Renal cortex interstitium (tissue), 15 donors: Measurements from ENCODE around the gene PPP6R1. TPM values are rescaled to one million over a fixed set of nuclear protein-coding genes. Genes with fewer than 3 reads are reported as not detected.

Experiments used
- DNase-seq, 11 donors: peaks; one replicate each; pipeline ENCODE4 v3.0.0-alpha.2; 2013; ENCODE audit warnings: low read depth in 9 of 11, low spot score in 4 of 11; ENCODE audit errors: extremely low read depth in 1 of 11
- long read RNA-seq, 16 experiments: transcript quantifications; one replicate each; lab custom pipeline, GENCODE V29; 2026
- polyA plus RNA-seq, 3 donors: library from polyadenylated mRNA; unstranded; fragments of 120-200 nt; gene quantifications; one replicate each; pipeline ENCODE4 v1.2.1, GENCODE V29; 2013; ENCODE audit not compliant: insufficient read length in 3 of 3

PPP6R1 gene, protein sequence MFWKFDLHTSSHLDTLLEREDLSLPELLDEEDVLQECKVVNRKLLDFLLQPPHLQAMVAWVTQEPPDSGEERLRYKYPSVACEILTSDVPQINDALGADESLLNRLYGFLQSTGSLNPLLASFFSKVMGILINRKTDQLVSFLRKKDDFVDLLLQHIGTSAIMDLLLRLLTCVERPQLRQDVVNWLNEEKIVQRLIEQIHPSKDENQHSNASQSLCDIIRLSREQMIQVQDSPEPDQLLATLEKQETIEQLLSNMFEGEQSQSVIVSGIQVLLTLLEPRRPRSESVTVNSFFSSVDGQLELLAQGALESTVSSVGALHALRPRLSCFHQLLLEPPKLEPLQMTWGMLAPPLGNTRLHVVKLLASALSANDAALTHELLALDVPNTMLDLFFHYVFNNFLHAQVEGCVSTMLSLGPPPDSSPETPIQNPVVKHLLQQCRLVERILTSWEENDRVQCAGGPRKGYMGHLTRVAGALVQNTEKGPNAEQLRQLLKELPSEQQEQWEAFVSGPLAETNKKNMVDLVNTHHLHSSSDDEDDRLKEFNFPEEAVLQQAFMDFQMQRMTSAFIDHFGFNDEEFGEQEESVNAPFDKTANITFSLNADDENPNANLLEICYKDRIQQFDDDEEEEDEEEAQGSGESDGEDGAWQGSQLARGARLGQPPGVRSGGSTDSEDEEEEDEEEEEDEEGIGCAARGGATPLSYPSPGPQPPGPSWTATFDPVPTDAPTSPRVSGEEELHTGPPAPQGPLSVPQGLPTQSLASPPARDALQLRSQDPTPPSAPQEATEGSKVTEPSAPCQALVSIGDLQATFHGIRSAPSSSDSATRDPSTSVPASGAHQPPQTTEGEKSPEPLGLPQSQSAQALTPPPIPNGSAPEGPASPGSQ
- 10 to 100 TPM; 39.3 to 52.1 (median 48.9) TPM for polyA plus RNA-seq
- long read RNA-seq, donor 1, partial matches to known transcripts = 0 of 2 reads
- long read RNA-seq, donor 1, other reads (novel, unspliced or antisense) = 0 of 2 reads
- long read RNA-seq, donor 2, partial matches to known transcripts = 0 of 2 reads
- long read RNA-seq, donor 2, other reads (novel, unspliced or antisense) = 0 of 2 reads
- long read RNA-seq, donor 3, partial matches to known transcripts = 5 of 10 reads
- long read RNA-seq, donor 3, other reads (novel, unspliced or antisense) = 0 of 10 reads
- long read RNA-seq, donor 4, partial matches to known transcripts = 0 of 1 reads
- long read RNA-seq, donor 4, other reads (novel, unspliced or antisense) = 0 of 1 reads
- long read RNA-seq, donor 5, transcript PPP6R1-201 (24 exons, 3,961 nt) = major isoform, 5 of 11 reads
- long read RNA-seq, donor 5, partial matches to known transcripts = 5 of 11 reads
- long read RNA-seq, donor 5, other reads (novel, unspliced or antisense) = 0 of 11 reads
- long read RNA-seq, donor 6, partial matches to known transcripts = 0 of 5 reads
- long read RNA-seq, donor 6, other reads (novel, unspliced or antisense) = 0 of 5 reads
- long read RNA-seq, donor 7, partial matches to known transcripts = 0 of 3 reads
- long read RNA-seq, donor 7, other reads (novel, unspliced or antisense) = 0 of 3 reads
- long read RNA-seq, donor 8, transcript PPP6R1-204 (7 exons, 2,389 nt) = major isoform, 6 of 11 reads
- long read RNA-seq, donor 8, transcript PPP6R1-201 (24 exons, 3,961 nt) = minor isoform, 5 of 11 reads
- long read RNA-seq, donor 8, partial matches to known transcripts = 0 of 11 reads
- long read RNA-seq, donor 8, other reads (novel, unspliced or antisense) = 0 of 11 reads
- long read RNA-seq, donor 9, partial matches to known transcripts = 0 of 4 reads
- long read RNA-seq, donor 9, other reads (novel, unspliced or antisense) = 0 of 4 reads
- long read RNA-seq, donor 10, partial matches to known transcripts = 5 of 9 reads
- long read RNA-seq, donor 10, other reads (novel, unspliced or antisense) = 0 of 9 reads
- long read RNA-seq, donor 11 = 0 reads
- long read RNA-seq, donor 12, partial matches to known transcripts = 0 of 2 reads
- long read RNA-seq, donor 12, other reads (novel, unspliced or antisense) = 0 of 2 reads
- long read RNA-seq, donor 13, transcript PPP6R1-204 (7 exons, 2,389 nt) = major isoform, 7 of 9 reads
- long read RNA-seq, donor 13, partial matches to known transcripts = 0 of 9 reads
- long read RNA-seq, donor 13, other reads (novel, unspliced or antisense) = 0 of 9 reads
- long read RNA-seq, donor 14, partial matches to known transcripts = 0 of 3 reads
- long read RNA-seq, donor 14, other reads (novel, unspliced or antisense) = 0 of 3 reads
- long read RNA-seq, donor 15 = 0 reads
- long read RNA-seq, donor 16, transcript PPP6R1-204 (7 exons, 2,389 nt) = major isoform, 11 of 22 reads
- long read RNA-seq, donor 16, partial matches to known transcripts = 6 of 22 reads
- long read RNA-seq, donor 16, other reads (novel, unspliced or antisense) = 0 of 22 reads

DNA sequence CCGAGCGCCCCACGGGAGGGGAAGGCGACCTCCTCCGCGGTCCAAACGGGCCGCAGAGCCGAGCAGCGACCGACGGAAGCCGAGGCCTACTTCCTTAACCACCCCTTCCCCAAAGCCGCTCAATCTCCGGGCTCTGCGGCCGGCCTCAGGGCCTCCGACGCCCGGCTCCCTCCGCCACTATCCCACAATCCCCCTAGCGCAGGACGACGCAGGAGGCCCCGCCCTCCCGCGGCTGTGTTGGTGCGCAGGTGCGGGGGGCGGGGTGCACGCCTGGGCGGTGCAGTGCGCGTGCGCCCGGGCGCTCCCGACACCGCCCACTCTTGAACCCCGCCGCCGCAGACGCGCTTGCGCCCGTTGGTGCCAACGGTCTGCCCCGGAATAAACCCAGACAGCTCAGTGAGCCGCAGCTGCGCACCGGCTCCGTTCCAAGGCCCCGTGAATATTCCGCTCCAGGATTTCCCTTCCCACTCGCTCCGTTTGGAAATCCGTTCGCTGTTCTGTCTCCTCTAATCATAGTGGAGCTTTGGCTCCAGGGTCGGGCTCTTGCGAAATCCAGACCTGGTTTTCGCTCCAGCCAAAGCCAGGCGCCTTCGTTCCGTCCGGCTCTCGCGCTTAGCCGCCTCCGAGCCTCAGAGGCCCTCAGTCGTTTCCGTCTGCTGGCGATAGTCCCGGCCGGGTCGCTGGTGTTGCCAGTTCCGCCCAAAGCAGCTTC is at the start of gene PPP6R1:
TSS of gene PPP6R1 (minus strand) at position 190 of the 712 bp plus-strand sequence. CDS start 11,914 bp downstream, outside the sequence.
- DNase-seq = peak; percentile 98 to 100 (median 99)

DNA sequence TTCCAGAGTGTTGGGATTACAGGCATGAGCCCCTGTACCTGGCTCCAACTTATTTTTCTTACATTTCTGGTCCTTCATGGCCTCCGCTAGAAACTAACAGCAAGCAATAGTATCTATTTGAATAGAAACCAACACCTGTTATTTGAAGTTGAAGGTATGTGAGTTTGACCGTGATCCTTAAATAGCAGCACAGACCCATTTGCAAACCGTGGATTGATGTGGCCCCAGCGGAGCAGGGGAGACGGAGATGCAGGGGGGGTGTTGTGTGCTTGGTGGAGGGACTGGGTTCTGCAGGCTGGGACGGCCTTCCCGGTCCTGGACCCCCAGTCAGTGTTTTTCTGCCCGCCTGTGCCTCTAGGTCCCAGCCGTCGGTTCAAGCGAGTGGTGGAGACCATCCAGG is 49.5 kb upstream of the PPP6R1 start:
- no peak for DNase-seq

DNA sequence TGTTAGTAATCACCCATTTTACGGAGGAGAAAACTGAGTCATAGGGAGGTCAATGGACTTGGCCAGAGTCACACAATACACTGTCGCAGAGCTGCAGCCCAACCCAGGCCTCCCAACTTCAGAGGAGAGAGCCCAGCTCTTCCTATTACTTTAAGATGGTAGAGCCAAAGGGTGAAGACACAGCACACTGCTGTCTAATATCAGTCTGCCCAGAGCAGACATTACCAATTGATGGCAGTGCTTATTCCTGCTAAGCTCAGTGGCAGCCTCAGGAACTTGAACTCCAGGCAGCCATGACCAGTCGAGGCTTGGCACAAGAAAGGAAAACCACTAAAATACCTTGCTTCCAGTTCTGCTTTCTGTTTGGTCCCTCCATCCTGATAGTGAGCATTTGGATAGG is 47.9 kb upstream of the PPP6R1 start:
- no peak for DNase-seq

DNA sequence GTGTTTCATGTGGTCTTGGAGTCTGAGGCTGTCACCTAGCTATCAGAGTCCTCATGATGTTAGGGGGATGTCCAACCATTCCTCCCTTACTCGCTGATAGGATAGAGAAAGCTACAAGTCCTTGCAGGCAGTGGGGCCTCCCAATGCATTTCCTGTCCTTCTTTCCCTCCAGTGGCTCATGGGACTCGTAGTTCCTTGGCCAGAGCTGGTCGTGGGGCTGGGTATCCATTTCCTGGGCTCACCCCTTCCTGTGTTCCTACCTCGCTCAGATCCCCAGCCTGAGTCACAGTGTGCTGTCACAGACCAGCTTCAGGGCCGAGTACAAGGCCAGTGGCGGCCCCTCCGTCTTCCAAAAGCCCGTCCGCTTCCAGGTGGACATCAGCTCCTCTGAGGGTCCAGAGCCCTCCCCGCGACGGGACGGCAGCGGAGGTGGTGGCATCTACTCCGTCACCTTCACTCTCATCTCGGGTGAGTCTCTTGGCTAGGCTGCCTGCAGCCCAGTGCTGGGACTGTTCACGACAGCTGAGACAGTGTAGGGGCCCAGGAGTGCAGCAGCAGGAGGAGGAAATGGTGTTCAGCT is 47.3 kb upstream of the PPP6R1 start:
- no peak for DNase-seq

DNA sequence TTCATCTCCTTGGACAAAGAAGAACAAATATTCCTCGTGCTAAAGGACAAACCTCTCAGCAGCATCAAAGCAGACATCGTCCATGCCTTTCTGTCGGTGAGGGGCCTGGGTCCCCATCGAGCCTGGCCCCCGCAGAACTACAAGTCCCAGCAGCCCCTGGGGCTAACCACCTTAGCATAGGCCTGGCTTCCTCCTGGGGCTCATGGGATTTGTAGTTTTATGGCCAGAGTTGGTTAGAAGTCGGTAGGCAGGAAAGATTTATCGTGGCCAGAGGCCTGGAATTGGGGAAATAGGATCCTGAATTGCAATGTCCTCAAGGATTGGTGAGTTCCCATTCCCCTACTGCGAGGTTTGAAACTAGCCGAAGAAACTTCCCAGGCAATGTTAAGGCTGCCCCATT is 46.7 kb upstream of the PPP6R1 start:
- no peak for DNase-seq

DNA sequence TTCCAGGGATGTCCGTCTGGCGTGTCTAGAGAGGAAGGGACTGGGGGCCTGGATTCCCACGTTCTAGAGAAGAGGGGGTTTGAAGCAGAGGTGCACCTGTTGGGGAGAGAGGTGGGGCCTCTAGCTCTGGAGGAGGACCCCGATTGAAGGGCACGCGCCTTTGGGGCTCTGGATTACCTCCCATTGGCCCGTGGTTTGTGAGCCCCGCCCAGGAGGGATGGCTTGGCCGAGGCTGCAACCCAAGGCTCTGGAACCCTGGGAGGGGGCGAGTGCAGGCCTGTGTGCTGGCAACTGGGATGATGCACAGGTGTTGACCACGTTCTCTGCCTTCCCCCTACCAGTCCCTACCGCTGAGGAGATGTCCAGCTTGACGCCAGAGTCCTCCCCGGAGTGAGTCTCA is 46.2 kb upstream of the PPP6R1 start:
- no peak for DNase-seq

DNA sequence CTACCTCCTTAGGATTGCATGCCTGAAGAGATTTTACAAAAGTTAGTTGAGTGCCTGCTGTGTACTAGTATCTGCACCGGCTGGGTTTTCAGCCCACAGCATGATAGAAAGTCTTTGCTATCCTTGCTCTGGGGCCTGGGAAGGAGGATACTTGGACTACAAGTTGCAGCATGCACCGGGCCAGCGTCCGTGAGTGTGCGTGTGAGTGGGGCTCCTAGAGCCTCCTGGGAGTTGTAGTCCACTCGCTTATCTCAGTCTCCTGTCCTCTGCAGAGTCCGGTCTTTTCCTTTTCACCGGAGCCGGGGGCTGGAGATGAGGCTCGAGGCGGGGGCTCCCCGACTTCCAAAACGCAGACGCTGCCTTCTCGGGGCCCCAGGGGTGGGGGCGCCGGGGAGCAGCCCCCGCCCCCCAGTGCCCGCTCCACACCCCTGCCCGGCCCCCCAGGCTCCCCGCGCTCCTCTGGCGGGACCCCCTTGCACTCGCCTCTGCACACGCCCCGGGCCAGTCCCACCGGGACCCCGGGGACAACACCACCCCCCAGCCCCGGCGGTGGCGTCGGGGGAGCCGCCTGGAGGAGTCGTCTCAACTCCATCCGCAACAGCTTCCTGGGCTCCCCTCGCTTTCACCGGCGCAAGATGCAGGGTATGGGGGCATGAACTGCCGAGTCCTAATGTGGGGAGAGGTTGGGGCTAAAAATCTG is 45.6 kb upstream of the PPP6R1 start:
- no peak for DNase-seq

DNA sequence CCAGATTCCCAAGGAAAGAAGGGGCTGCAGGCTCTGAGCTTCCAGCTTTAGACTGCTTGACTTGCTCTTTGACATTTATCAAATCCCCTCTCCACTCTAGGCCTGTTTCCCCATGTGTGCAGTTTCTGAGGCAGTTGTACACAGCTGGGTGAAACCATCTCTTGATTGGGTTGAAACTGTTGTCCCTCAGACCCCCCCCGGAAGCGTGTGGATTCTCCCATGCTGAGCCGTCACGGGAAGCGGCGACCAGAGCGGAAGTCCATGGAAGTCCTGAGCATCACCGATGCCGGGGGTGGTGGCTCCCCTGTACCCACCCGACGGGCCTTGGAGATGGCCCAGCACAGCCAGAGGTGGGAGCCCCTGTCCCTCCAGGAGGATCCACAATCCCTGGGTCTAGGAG is 44.7 kb upstream of the PPP6R1 start:
- no peak for DNase-seq

DNA sequence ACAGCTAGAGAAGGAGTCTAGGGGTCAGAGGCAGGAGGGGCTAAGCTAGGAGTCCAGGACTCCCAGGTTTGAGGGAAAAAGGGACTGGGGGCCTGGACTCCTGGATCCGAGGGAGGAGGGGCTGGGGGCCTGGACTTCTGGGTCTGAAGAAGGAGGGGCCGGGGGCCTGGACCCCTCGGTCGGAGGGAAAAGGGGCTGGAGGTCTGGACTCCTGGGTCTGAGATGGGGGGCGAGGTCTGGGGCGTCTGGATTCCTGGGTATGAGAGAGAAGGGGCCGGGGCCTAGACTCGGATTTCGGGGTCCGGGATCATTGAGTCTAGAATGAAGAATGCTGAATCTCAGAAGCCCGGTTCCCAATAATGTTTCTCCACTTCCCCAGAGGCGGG is 43.5 kb upstream of the PPP6R1 start:
- no peak for DNase-seq

DNA sequence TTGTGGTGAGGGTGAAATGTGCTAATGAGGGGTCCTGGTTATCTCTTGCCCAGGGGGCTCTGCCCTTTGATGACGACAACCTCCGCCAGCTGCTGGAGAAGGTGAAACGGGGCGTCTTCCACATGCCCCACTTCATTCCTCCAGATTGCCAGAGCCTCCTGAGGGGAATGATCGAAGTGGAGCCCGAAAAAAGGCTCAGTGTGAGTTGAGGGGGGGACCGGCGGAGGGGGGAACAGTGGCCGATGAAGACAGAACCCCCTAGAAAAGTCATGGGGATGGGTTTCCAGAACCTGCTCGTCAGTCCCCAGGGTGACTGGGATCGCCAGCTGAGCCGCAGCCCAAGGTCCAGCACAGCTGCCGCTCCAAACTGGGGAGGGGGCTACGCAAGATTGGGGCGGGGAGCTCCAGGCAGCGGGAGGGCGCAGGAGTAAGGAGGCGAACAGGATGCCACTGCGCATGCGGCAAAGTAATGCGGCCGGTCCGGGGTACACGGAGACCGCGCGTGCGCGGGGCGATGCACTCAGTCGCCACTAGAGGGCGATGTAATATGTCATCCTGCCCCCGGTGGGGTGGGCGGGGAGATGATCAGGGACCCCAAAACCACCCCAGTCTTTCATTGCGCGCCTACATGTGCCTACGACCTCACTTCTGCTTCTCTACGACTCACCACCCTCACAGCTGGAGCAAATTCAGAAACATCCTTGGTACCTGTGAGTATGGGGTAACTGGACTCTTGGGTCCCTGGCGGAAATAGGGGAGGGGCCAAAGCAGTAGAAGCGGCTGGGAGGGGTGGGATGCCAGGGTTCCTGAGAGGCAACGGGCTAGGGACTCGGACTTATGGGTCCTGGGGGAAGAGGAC is 42.9 kb upstream of the PPP6R1 start:
- peak; percentile 50 to 83 (median 75) for DNase-seq

DNA sequence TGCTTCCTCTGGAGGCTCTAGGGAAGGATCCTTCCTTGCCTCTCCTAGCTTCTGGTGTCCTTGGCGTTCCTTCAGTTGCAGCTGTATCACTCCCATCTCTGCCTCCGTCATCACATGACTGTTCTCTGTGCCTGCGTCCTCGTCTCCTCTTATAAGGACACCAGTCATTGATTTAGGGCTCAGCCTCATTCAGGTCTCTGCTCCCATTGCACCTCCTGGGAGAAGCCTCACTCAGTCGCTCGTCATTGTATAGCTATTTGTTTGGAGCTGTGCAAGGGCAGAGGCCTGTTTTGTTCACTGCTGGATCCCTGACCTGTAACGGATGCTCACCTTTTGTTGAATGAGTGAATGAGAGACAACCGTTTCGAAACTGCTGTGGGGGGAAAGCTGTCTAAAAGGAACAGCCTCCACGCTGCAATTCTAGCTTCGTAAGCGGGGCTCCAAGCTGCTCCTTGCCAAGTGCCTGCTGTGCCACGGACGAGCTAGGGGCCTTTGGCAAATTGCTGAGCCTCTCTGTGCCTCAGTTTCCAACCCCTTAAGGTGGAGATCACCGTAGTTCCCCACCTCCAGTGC is 42.2 kb upstream of the PPP6R1 start:
- DNase-seq = no peak

DNA sequence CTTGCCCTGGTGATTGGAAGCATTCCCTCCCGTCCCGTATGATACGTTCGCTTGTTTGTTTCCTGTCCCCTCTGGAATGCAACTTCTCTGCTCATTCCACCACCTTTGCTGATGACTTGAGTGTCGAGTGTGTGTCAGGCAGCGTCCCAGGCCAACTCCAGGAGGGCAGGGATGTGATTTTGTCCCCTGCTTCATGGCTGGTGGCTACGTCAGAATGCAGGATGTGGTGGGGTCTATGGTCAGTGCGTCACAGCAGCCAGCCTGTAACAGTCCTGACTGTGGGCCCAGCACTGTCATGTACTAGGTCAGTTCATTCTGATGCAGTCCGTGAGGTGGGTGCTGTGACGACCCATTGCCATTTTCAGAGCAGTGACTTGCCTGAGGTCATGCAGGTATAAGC is 41.2 kb upstream of the PPP6R1 start:
- DNase-seq = no peak

DNA sequence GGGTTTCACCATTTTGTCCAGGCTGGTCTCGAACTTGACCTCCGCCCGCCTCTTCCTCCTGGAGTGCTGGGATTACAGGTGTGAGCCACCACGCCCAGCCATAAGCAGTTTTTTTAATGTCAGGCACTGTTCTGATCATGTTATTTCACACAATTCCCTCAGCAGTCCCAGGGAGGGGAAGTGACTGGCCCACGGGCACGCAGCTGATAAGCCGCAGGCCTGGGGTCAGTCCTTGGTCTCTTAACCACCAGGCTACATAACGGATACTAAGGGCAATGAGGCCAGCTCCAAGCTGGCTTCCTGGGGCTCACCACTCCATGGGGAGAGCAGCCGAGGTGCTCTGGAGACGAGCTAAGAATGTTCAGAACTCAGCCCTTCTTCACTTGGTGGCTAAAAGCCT is 38.5 kb upstream of the PPP6R1 start:
- no peak for DNase-seq

DNA sequence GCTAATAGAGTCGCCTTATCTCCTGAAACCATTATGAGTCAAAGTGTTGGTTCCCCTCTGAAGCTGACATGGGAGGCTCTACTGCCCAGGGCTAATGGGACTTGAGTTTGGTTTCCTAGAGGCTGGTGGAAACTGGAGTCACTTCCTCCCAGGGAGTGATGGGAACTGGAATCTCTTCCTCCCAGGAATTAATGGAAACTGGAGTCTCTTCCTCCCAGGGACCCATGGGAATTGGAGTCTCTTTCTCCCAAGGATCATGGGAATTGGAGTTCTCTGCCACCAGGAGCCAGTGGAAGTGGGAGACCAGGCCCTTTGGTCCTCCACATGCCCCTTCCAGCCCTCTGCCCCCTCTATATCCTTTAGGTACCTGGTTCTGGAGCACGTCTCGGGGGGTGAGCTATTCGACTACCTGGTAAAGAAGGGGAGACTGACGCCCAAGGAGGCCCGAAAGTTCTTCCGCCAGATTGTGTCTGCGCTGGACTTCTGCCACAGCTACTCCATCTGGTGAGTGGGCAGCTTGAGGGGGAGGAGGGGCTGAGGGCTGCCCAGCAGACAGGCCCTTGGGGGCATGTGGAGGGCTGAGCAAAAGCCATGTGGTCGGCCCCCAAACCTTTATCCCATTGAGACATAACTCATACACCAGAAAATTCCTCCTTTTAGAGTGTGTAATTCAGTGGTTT is 30.4 kb upstream of the PPP6R1 start:
- no peak for DNase-seq
